Right lobe of liver (tissue), 6 donors: ENCODE measurements around the gene SPTB. TPM values are rescaled to one million over a fixed set of nuclear protein-coding genes. Genes with fewer than 3 reads are reported as not detected.
A peak's percentile ranks its signal among the peaks of the same experiment; 100 is the strongest.

Experiments
- ATAC-seq, 4 donors: fragments of 200-7000 bp; cut with Tn5 transposase; one replicate each; pipeline ENCODE4 v1.9.1; 2020; ENCODE audit warnings: mild to moderate bottlenecking in 4 of 4, moderate library complexity in 4 of 4
- DNase-seq, 3 donors: peaks; one replicate each; pipeline ENCODE4 v3.0.0-alpha.2; 2020
- H3K27ac ChIP-seq, 3 donors: fragments of 200-600 bp; one replicate each; pipeline ENCODE4 v1.8.0; 2022
- H3K27me3 ChIP-seq, 2 donors: fragments of 200-600 bp; one replicate each; pipeline ENCODE4 v1.8.0; 2022
- H3K36me3 ChIP-seq, 4 donors: fragments of 200-600 bp; sonication (generic) in 1 of 4; one replicate each; pipeline versions ENCODE4 v1.5.1 to v1.8.0; 2017 to 2022; ENCODE audit warnings: control low read depth in 1 of 4
- H3K4me1 ChIP-seq, 4 donors: fragments of 200-600 bp; sonication (generic) in 1 of 4; one replicate each; pipeline versions ENCODE4 v1.5.1 to v1.8.0; 2017 to 2022; ENCODE audit warnings: control low read depth in 1 of 4
- H3K4me3 ChIP-seq, 3 donors: fragments of 200-600 bp; one replicate each; pipeline ENCODE4 v1.8.0; 2022
- H3K9me3 ChIP-seq, 4 donors: fragments of 200-600 bp; sonication (generic) in 1 of 4; one replicate each; pipeline versions ENCODE4 v1.5.1 to v1.8.0; 2017 to 2022; ENCODE audit warnings: control low read depth in 1 of 4
- CTCF ChIP-seq, 4 donors: fragments of 200-600 bp in 3 of 4; fragments of 450-650 bp in 1 of 4; IDR thresholded peaks; one replicate each; pipeline versions ENCODE4 v1.5.1 to v1.8.0; 2016 to 2022; ENCODE audit warnings: antibody characterized with exemption in 4 of 4, mild to moderate bottlenecking in 2 of 4
- POLR2A ChIP-seq: fragments of 450-650 bp; IDR thresholded peaks from one replicate; pipeline ENCODE4 v1.6.1; 2017; ENCODE audit warnings: antibody characterized with exemption, mild to moderate bottlenecking
- WGBS: methylation state at CpG from one replicate; pipeline ENCODE4 v1.1.6; 2018; ENCODE audit warnings: low coverage, low lambda C conversion rate; ENCODE audit not compliant: insufficient coverage; ENCODE audit errors: missing lambda C conversion rate; 5-methylcytosine and 5-hydroxymethylcytosine counted together
- intact Hi-C, 2 donors: fragments of 100-400 bp; cut with DNase I; formaldehyde crosslinking; loops; one replicate each; pipeline versions ENCODE4 v1.11.2 to v1.14.1; 2022
- long read RNA-seq: library from polyadenylated mRNA; unstranded; transcript quantifications from one replicate; pipeline ENCODE4 v2.0.0, GENCODE V29; 2019
- total RNA-seq, 6 experiments: library from RNA; depleted of rRNA in 2 of 6; stranded (reverse); fragments of >200 nt in 2 of 6; fragmentation: NEBNext Ultra II Directional in 3 of 6; extraction: Animal tissue kit (Norgen Biotek cat#: 25700) in 3 of 6; gene quantifications; one replicate each; pipeline versions ENCODE4 v1.1.0 to v1.2.4, GENCODE V29; 2016 to 2023
- donor health status: DM: no; HTN: yes; CAD: no.
- donor health status: DM: no; HTN: no; CAD: no.
- donor health status: DM: no; HTN: no; CAD: no.
- donor health status: DM: no; HTN: yes; CAD: no.
- donor health status: DM: no; HTN: yes; CAD: no.

SPTB gene
- 1 to 10 TPM in 1 of 6 experiments, under 1 TPM in 5; 0.12 to 2.4 (median 0.72) TPM for total RNA-seq
- long read RNA-seq, result 0 reads

- intact Hi-C loops, result loop anchor here in 1 of 2 donors (10.0 kb wide), 2 partner anchors 55 to 105 kb away; no protein-coding TSS in a partner anchor
- Histone ChIP-seq H3K27ac (no peak within 1 kb of the TSS), H3K36me3 (no peaks in the 10 kb centered on the region), H3K9me3 (no peaks in the 10 kb centered on the region), H3K27me3 (no peaks in the 10 kb centered on the region), H3K4me1 (peaks cover 0 to 13% (median 0%) of the 10 kb centered on the region in 4 donors), H3K4me3 (peak within 1 kb of the TSS; percentile 50 to 56 (median 53))
- TF ChIP-seq CTCF (IDR thresholded peaks at IDR 0.05) (no peak), POLR2A (no peak)
- WGBS, result 0% methylated on average over 3 of the region's 61 CpGs
- DNase-seq (peak; percentile 60 to 82 (median 64)), ATAC-seq (peak; percentile 74 to 94 (median 89))
Observed at GRCh38 chr14:64879635-64880220, at the start of gene SPTB. Gene SPTB, minus strand, starts transcription at chr14:64879907. Its CDS starts 56,813 bp downstream, at chr14:64823094.

GRCh38 chr14:64929014-64929359 lies 49.3 kb upstream of the SPTB start:
- intact Hi-C loops, result no loop called here
- H3K4me1 ChIP-seq, result peaks cover 0 to 40% (median 0%) of the 10 kb centered on the region in 4 donors
- H3K27me3 ChIP-seq, result no peaks in the 10 kb centered on the region
- no peak overlapping the region for H3K4me3 ChIP-seq
- no peak for TF ChIP-seq CTCF (IDR thresholded peaks at IDR 0.05)
- no peak for TF ChIP-seq POLR2A
- H3K36me3 ChIP-seq, result peaks cover 4 to 64% (median 12%) of the 10 kb centered on the region in 4 donors
- ATAC-seq (no peak), DNase-seq (no peak)
- H3K9me3 ChIP-seq, result peaks cover 0 to 2% (median 0%) of the 10 kb centered on the region in 4 donors
- 97% methylated on average over 3 of the region's 3 CpGs for WGBS
- H3K27ac ChIP-seq, result no peak overlapping the region

- no peak overlapping the region for H3K27ac ChIP-seq
- H3K4me1 ChIP-seq, result peaks cover 0 to 40% (median 0%) of the 10 kb centered on the region in 4 donors
- H3K27me3 ChIP-seq, result no peaks in the 10 kb centered on the region
- TF ChIP-seq POLR2A, result no peak
- no peak for TF ChIP-seq CTCF (IDR thresholded peaks at IDR 0.05)
- peaks cover 3 to 61% (median 10%) of the 10 kb centered on the region in 4 donors for H3K36me3 ChIP-seq
- no peak overlapping the region for H3K4me3 ChIP-seq
- no peak for ATAC-seq
- 70% methylated on average over 6 of the region's 7 CpGs for WGBS
- DNase-seq, result no peak
- H3K9me3 ChIP-seq, result peaks cover 0 to 2% (median 0%) of the 10 kb centered on the region in 4 donors
- intact Hi-C loops, result no loop called here
Observed at GRCh38 chr14:64928239-64929013, 48.7 kb upstream of the SPTB start.

GRCh38 chr14:64927031-64927430 lies 47.3 kb upstream of the SPTB start:
- ATAC-seq, result no peak
- intact Hi-C loops, result no loop called here
- H3K4me1 ChIP-seq, result peaks cover 0 to 36% (median 0%) of the 10 kb centered on the region in 4 donors
- H3K27ac ChIP-seq, result no peak overlapping the region
- DNase-seq, result no peak
- H3K36me3 ChIP-seq, result peaks cover 0 to 48% (median 8%) of the 10 kb centered on the region in 4 donors
- H3K9me3 ChIP-seq, result peaks cover 0 to 2% (median 0%) of the 10 kb centered on the region in 4 donors
- H3K4me3 ChIP-seq, result no peak overlapping the region
- TF ChIP-seq POLR2A (no peak), CTCF (IDR thresholded peaks at IDR 0.05) (no peak)
- no peaks in the 10 kb centered on the region for H3K27me3 ChIP-seq
- WGBS, result 71% methylated on average over 3 of the region's 3 CpGs
